ENCODE results near the gene SAMD8. TPM values are rescaled to one million over a fixed set of nuclear protein-coding genes. Genes with fewer than 3 reads are reported as not detected.

The SAMD8 gene
- total and polyA plus RNA-seq, 2 donors (not counting 1 experiment from before 2014, with no cell fraction given), result 15.9 to 35.7 TPM

GRCh38 chr10:75104842-75105241 is 6.6 kb upstream of the SAMD8 start:
- DNase-seq, result no peak
- Mint-ChIP-seq H3K9me3 (ENCODE audit: insufficient read depth) (no peaks in the 10 kb centered on the region), H3K27ac (no peak overlapping the region), H3K4me1 (peaks cover under 1% of the 10 kb centered on the region), H3K4me3 (no peak overlapping the region), H3K27me3 (no peaks in the 10 kb centered on the region)
- Histone ChIP-seq H3K27ac (ENCODE audit: low read length in 2 of 2) (no peak overlapping the region), H3K4me1 (ENCODE audit: control insufficient read depth in 2 of 2, insufficient read depth in 2 of 2, low read length in 2 of 2) (peaks cover 0 to 4% of the 10 kb centered on the region in 2 donors), H3K9ac (ENCODE audit: low read length) (no peak overlapping the region), H3K4me3 (ENCODE audit: control extremely low read depth in 1 of 5, extremely low read depth in 1 of 5, insufficient read depth in 1 of 5, low read depth in 2 of 5, low read length in 4 of 5) (no peak overlapping the region), H2AFZ (ENCODE audit: insufficient read depth, low read depth, low read length, poor library complexity, severe bottlenecking) (no peak overlapping the region), H4K20me1 (ENCODE audit: control insufficient read depth, insufficient read depth, low read length, poor library complexity, severe bottlenecking) (no peaks in the 10 kb centered on the region), H3K79me2 (ENCODE audit: control insufficient read depth, insufficient read depth, low read length) (no peaks in the 10 kb centered on the region), H3K9me3 (ENCODE audit: control extremely low read depth in 1 of 3, control insufficient read depth in 2 of 3, insufficient read depth in 1 of 3, low read length in 2 of 3) (no peaks in the 10 kb centered on the region), H3K36me3 (replicated peaks in 1 of 2; ENCODE audit: control extremely low read depth in 1 of 2, control insufficient read depth in 1 of 2, extremely low read depth in 1 of 2, insufficient read depth in 2 of 2, low read length in 1 of 2) (no peaks in the 10 kb centered on the region), H3K27me3 (replicated peaks in 1 of 4; ENCODE audit: control extremely low read depth in 1 of 4, control insufficient read depth in 3 of 4, insufficient read depth in 4 of 4, low read length in 3 of 4) (no peaks in the 10 kb centered on the region), H3K4me2 (replicated peaks; ENCODE audit: low read depth, low read length, poor library complexity, severe bottlenecking) (no peak overlapping the region)
- 88% methylated on average over 2 of the region's 3 CpGs for WGBS (ENCODE audit: insufficient coverage)
- no peak for ATAC-seq (ENCODE audit: low read depth)
- intact Hi-C loops (cut with micrococcal nuclease), result no loop called here
- CTCF ChIA-PET, result interaction anchor here (0.5 to 11.8 kb wide), 5 partner anchors 77 to 1003 kb away, joined by 3 to 103 read pairs (median 6); no protein-coding TSS in a partner anchor
- POLR2A ChIA-PET, result no interaction called here
- no peak for TF ChIP-seq EZH2 (IDR thresholded peaks at IDR 0.05; ENCODE audit: borderline replicate concordance, insufficient read depth, low read depth, low read length, poor library complexity, severe bottlenecking)
- no peak for TF ChIP-seq CTCF (IDR thresholded peaks at IDR 0.05)

- 95% methylated on average over 15 of the region's 16 CpGs for WGBS (ENCODE audit: insufficient coverage)
- H3K27me3 Mint-ChIP-seq, result no peaks in the 10 kb centered on the region
- no peaks in the 10 kb centered on the region for H3K9me3 Mint-ChIP-seq (ENCODE audit: insufficient read depth)
- no peaks in the 10 kb centered on the region for H3K9me3 ChIP-seq (ENCODE audit: control extremely low read depth in 1 of 3, control insufficient read depth in 2 of 3, insufficient read depth in 1 of 3, low read length in 2 of 3)
- DNase-seq (no peak), ATAC-seq (ENCODE audit: low read depth) (no peak)
- ChIA-PET CTCF (interaction anchor here (0.5 to 11.8 kb wide), 3 partner anchors 862 to 1004 kb away, joined by 5 to 103 read pairs (median 7); no protein-coding TSS in a partner anchor), POLR2A (no interaction called here)
- H3K4me1 Mint-ChIP-seq, result peaks cover 5% of the 10 kb centered on the region
- no peaks in the 10 kb centered on the region for H4K20me1 ChIP-seq (ENCODE audit: control insufficient read depth, insufficient read depth, low read length, poor library complexity, severe bottlenecking)
- intact Hi-C loops (cut with micrococcal nuclease), result no loop called here
- H3K4me3 Mint-ChIP-seq, result no peak overlapping the region
- no peaks in the 10 kb centered on the region for H3K27me3 ChIP-seq (replicated peaks in 1 of 4; ENCODE audit: control extremely low read depth in 1 of 4, control insufficient read depth in 3 of 4, insufficient read depth in 4 of 4, low read length in 3 of 4)
- no peak overlapping the region for H2AFZ ChIP-seq (ENCODE audit: insufficient read depth, low read depth, low read length, poor library complexity, severe bottlenecking)
- H3K9ac ChIP-seq (ENCODE audit: low read length), result no peak overlapping the region
- H3K27ac Mint-ChIP-seq, result no peak overlapping the region
- no peaks in the 10 kb centered on the region for H3K36me3 ChIP-seq (replicated peaks in 1 of 2; ENCODE audit: control extremely low read depth in 1 of 2, control insufficient read depth in 1 of 2, extremely low read depth in 1 of 2, insufficient read depth in 2 of 2, low read length in 1 of 2)
- H3K4me2 ChIP-seq (replicated peaks; ENCODE audit: low read depth, low read length, poor library complexity, severe bottlenecking), result no peak overlapping the region
- H3K4me3 ChIP-seq (ENCODE audit: control extremely low read depth in 1 of 5, extremely low read depth in 1 of 5, insufficient read depth in 1 of 5, low read depth in 2 of 5, low read length in 4 of 5), result no peak overlapping the region
- no peak for TF ChIP-seq CTCF (IDR thresholded peaks at IDR 0.05)
- TF ChIP-seq EZH2 (IDR thresholded peaks at IDR 0.05; ENCODE audit: borderline replicate concordance, insufficient read depth, low read depth, low read length, poor library complexity, severe bottlenecking), result no peak
- H3K27ac ChIP-seq (ENCODE audit: low read length in 2 of 2), result no peak overlapping the region
- peaks cover 4 to 7% of the 10 kb centered on the region in 2 donors for H3K4me1 ChIP-seq (ENCODE audit: control insufficient read depth in 2 of 2, insufficient read depth in 2 of 2, low read length in 2 of 2)
- no peaks in the 10 kb centered on the region for H3K79me2 ChIP-seq (ENCODE audit: control insufficient read depth, insufficient read depth, low read length)
Measured at GRCh38 chr10:75105576-75106197, 5.8 kb upstream of the SAMD8 start.

All from B cell (primary cell).